ENCODE measurements around the gene AP5B1. TPM values are rescaled to one million over a fixed set of nuclear protein-coding genes. Genes with fewer than 3 reads are reported as not detected.

AP5B1 gene
- total and polyA plus RNA-seq, 4 donors, result 3.3 to 16.7 (median 13.3) TPM

DNA sequence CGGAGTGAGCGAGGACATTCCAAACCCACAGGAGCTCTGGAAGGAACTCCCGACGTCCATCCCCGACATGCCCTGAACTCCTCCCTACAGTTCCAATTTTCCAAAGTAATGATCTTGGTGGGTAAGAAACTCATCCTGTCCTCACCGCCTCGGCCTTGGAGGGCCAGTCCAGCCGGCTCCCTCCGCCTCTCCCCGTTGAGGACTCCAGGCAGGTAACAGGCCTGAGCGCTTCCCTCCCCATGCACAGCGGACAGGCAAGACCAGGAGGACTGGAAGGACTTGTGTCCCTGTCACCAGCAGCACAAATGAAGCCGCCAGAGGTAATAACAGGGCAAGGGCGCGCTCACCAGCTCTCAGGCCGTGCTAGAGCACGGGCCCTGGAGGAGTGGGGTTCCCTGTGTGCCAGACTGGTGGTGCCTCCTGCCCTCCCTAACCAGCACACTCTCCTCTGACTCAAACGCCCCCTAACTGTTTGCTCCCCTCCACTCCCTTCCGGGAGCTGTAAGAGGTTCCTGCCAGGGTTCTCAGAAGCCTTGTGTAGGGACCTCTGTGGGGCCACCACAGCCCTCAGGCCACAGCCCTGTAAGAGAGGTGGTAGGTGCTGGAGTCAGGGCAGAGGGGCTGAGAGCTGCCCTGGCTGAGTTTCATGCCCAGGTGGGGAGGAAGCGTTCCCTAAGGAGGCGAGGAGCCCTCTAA, 23.2 kb upstream of the AP5B1 start:
- no peak for DNase-seq
- no peak overlapping the region for H3K27ac ChIP-seq (ENCODE audit: low read depth in 1 of 2, low read length in 2 of 2)
- H3K4me3 ChIP-seq (ENCODE audit: low read length in 2 of 2), result no peak overlapping the region
- intact Hi-C loops (cut with DNase I), result no loop called here
- H3K27me3 ChIP-seq (ENCODE audit: control insufficient read depth in 1 of 2, insufficient read depth in 2 of 2, low read length in 1 of 2), result no peaks in the 10 kb centered on the region
- H3K9me3 ChIP-seq (ENCODE audit: control insufficient read depth, low read length), result no peaks in the 10 kb centered on the region
- H3K36me3 ChIP-seq (ENCODE audit: control insufficient read depth in 1 of 2, insufficient read depth in 2 of 2, low read length in 1 of 2), result no peaks in the 10 kb centered on the region
- no peaks in the 10 kb centered on the region for H3K4me1 ChIP-seq (ENCODE audit: control insufficient read depth in 1 of 2, insufficient read depth in 2 of 2, low read length in 2 of 2)
- 60 to 64% methylated on average over 21 of the region's 21 CpGs for WGBS, 2 donors
- ATAC-seq (ENCODE audit: low FRiP score), result no peak

GRCh38 chr11:65802841-65803240, 22.1 kb upstream of the AP5B1 start:
- Histone ChIP-seq H3K4me3 (ENCODE audit: low read length in 2 of 2) (no peak overlapping the region), H3K9me3 (ENCODE audit: control insufficient read depth, low read length) (no peaks in the 10 kb centered on the region), H3K27ac (ENCODE audit: low read depth in 1 of 2, low read length in 2 of 2) (no peak overlapping the region), H3K4me1 (ENCODE audit: control insufficient read depth in 1 of 2, insufficient read depth in 2 of 2, low read length in 2 of 2) (no peaks in the 10 kb centered on the region), H3K27me3 (ENCODE audit: control insufficient read depth in 1 of 2, insufficient read depth in 2 of 2, low read length in 1 of 2) (no peaks in the 10 kb centered on the region), H3K36me3 (ENCODE audit: control insufficient read depth in 1 of 2, insufficient read depth in 2 of 2, low read length in 1 of 2) (no peaks in the 10 kb centered on the region)
- WGBS, 2 donors, result 83% methylated on average over 9 of the region's 9 CpGs
- intact Hi-C loops (cut with DNase I), result no loop called here
- no peak for DNase-seq
- ATAC-seq (ENCODE audit: low FRiP score), result no peak

DNA sequence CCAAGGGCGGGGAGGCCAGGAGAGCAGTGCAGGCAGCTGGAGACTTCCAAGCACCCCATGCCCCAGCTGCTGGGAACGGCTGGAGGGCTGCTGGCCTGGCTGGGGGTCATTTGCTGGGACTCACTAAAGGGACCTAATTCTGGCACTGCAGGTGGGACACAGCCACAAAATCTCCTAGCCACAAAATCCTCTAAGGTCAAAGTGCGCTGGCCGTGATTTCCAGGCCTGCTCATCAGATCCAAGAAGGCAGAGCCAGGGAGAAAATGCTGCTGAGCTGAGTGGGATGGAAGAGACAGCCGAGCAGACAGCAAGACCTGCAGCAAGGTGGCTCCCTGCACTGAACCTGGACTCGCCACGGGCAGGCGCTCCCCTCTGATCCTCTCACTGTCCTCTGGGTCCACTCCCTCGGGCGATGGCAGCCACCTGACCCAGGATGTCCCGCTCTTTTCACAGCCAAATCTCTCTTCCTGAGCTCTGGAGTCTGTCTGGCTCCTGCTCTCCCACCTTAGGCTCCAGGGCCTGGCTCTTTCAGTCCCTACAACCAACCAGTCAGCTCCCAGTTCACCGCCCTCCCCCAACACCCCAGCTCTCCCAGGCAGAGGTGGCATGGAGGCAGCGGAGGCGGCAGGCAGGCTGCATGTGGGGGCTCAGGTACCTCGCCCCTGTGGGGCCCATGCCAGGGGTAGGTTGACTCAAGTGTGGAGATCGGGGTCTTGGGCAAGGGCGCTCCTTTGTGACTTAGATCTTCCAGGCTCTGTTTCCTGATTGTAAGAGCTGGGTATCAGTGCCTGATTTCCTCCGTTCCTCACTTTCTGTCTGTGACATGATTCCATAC, 20.6 kb upstream of the AP5B1 start:
- H3K27me3 ChIP-seq (ENCODE audit: control insufficient read depth in 1 of 2, insufficient read depth in 2 of 2, low read length in 1 of 2), result no peaks in the 10 kb centered on the region
- intact Hi-C loops (cut with DNase I), result no loop called here
- 75 to 81% methylated on average over 16 to 18 of the region's 18 CpGs for WGBS, 2 donors

DNA sequence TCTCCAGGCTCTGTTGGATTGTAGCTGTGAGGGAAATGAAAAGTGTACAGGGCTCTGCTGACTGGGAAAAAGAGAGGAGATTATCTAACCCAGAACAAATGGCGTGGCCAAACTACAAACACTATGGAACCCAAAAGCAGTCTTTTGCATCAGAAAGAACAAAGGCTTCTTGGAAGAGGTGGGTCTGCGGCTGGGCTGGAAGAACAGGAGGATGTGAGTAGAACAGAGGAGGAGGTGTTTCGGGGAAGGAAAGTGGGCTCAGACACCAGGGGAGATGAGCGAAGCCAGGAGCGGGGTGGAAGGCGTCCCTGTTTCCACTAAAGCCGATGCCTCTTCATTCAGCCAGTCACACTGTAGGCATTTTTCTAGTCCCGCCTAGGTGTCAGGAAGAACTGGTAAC, 18.1 kb upstream of the AP5B1 start:
- intact Hi-C loops (cut with DNase I), result no loop called here
- no peak for ATAC-seq (ENCODE audit: low FRiP score)
- Histone ChIP-seq H3K36me3 (ENCODE audit: control insufficient read depth in 1 of 2, insufficient read depth in 2 of 2, low read length in 1 of 2) (no peaks in the 10 kb centered on the region), H3K27ac (ENCODE audit: low read depth in 1 of 2, low read length in 2 of 2) (no peak overlapping the region), H3K4me1 (ENCODE audit: control insufficient read depth in 1 of 2, insufficient read depth in 2 of 2, low read length in 2 of 2) (no peaks in the 10 kb centered on the region), H3K9me3 (ENCODE audit: control insufficient read depth, low read length) (no peaks in the 10 kb centered on the region), H3K27me3 (ENCODE audit: control insufficient read depth in 1 of 2, insufficient read depth in 2 of 2, low read length in 1 of 2) (no peaks in the 10 kb centered on the region), H3K4me3 (ENCODE audit: low read length in 2 of 2) (no peak overlapping the region)
- DNase-seq, result no peak
- 84 to 89% methylated on average over 8 of the region's 8 CpGs for WGBS, 2 donors

More for the DNA sequence above, 20.6 kb upstream of the AP5B1 start:
- Histone ChIP-seq H3K36me3 (ENCODE audit: control insufficient read depth in 1 of 2, insufficient read depth in 2 of 2, low read length in 1 of 2) (no peaks in the 10 kb centered on the region), H3K4me1 (ENCODE audit: control insufficient read depth in 1 of 2, insufficient read depth in 2 of 2, low read length in 2 of 2) (no peaks in the 10 kb centered on the region), H3K4me3 (ENCODE audit: low read length in 2 of 2) (no peak overlapping the region), H3K27ac (ENCODE audit: low read depth in 1 of 2, low read length in 2 of 2) (no peak overlapping the region), H3K9me3 (ENCODE audit: control insufficient read depth, low read length) (no peaks in the 10 kb centered on the region)
- DNase-seq (no peak), ATAC-seq (ENCODE audit: low FRiP score) (no peak)

GRCh38 chr11:65797711-65798110, 16.9 kb upstream of the AP5B1 start:
- ATAC-seq (ENCODE audit: low FRiP score), result no peak
- no peaks in the 10 kb centered on the region for H3K9me3 ChIP-seq (ENCODE audit: control insufficient read depth, low read length)
- H3K27ac ChIP-seq (ENCODE audit: low read depth in 1 of 2, low read length in 2 of 2), result no peak overlapping the region
- 86 to 87% methylated on average over 13 of the region's 13 CpGs for WGBS, 2 donors
- no peaks in the 10 kb centered on the region for H3K27me3 ChIP-seq (ENCODE audit: control insufficient read depth in 1 of 2, insufficient read depth in 2 of 2, low read length in 1 of 2)
- H3K4me1 ChIP-seq (ENCODE audit: control insufficient read depth in 1 of 2, insufficient read depth in 2 of 2, low read length in 2 of 2), result no peaks in the 10 kb centered on the region
- no peaks in the 10 kb centered on the region for H3K36me3 ChIP-seq (ENCODE audit: control insufficient read depth in 1 of 2, insufficient read depth in 2 of 2, low read length in 1 of 2)
- DNase-seq, result no peak
- H3K4me3 ChIP-seq (ENCODE audit: low read length in 2 of 2), result no peak overlapping the region
- intact Hi-C loops (cut with DNase I), result no loop called here

GRCh38 chr11:65796726-65797601, 16.2 kb upstream of the AP5B1 start:
- DNase-seq, result no peak
- H3K4me3 ChIP-seq (ENCODE audit: low read length in 2 of 2), result no peak overlapping the region
- H3K36me3 ChIP-seq (ENCODE audit: control insufficient read depth in 1 of 2, insufficient read depth in 2 of 2, low read length in 1 of 2), result no peaks in the 10 kb centered on the region
- H3K27me3 ChIP-seq (ENCODE audit: control insufficient read depth in 1 of 2, insufficient read depth in 2 of 2, low read length in 1 of 2), result no peaks in the 10 kb centered on the region
- WGBS, 2 donors, result 74 to 80% methylated on average over 15 of the region's 15 CpGs
- H3K27ac ChIP-seq (ENCODE audit: low read depth in 1 of 2, low read length in 2 of 2), result no peak overlapping the region
- ATAC-seq (ENCODE audit: low FRiP score), result no peak
- H3K9me3 ChIP-seq (ENCODE audit: control insufficient read depth, low read length), result no peaks in the 10 kb centered on the region
- H3K4me1 ChIP-seq (ENCODE audit: control insufficient read depth in 1 of 2, insufficient read depth in 2 of 2, low read length in 2 of 2), result no peaks in the 10 kb centered on the region
- intact Hi-C loops (cut with DNase I), result no loop called here

DNA sequence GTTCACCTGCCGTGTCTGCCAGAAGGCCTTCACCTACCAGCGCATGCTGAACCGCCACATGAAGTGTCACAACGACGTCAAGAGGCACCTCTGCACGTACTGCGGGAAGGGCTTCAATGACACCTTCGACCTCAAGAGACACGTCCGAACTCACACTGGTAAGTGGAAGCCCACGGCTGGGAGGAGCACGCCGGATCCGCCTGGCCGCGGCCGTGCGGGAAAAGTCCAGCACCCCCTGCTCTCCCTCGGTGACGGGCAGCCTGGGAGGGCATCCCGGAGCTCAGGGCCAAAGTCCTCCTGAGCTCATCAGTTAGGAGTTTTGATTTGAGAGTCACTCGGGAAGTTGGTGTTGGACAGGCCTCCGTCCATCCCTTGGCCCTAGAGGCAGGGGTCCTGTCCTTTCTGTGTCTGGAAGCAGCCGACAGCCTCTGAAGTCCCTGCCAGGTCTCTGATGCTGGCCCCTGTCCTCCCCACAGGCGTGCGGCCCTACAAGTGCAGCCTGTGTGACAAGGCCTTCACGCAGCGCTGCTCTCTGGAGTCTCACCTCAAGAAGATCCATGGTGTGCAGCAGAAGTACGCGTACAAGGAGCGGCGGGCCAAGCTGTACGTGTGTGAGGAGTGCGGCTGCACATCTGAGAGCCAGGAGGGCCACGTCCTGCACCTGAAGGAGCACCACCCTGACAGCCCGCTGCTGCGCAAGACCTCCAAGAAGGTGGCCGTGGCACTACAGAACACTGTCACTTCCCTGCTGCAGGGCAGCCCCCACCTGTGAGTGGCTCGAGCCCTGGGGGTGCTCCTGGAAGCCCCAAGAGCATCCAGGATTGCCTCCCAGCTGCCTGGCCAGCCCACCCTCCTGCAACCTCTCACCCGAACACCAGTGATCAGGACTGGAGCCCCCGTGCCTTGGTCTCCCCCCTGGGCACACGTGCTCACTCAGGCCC, 14.1 kb upstream of the AP5B1 start:
- intact Hi-C loops (cut with DNase I), result no loop called here
- DNase-seq (no peak), ATAC-seq (ENCODE audit: low FRiP score) (no peak)
- no peaks in the 10 kb centered on the region for H3K36me3 ChIP-seq (ENCODE audit: control insufficient read depth in 1 of 2, insufficient read depth in 2 of 2, low read length in 1 of 2)
- 92 to 94% methylated on average over 42 of the region's 42 CpGs for WGBS, 2 donors
- H3K9me3 ChIP-seq (ENCODE audit: control insufficient read depth, low read length), result no peaks in the 10 kb centered on the region
- H3K27me3 ChIP-seq (ENCODE audit: control insufficient read depth in 1 of 2, insufficient read depth in 2 of 2, low read length in 1 of 2), result no peaks in the 10 kb centered on the region
- no peaks in the 10 kb centered on the region for H3K4me1 ChIP-seq (ENCODE audit: control insufficient read depth in 1 of 2, insufficient read depth in 2 of 2, low read length in 2 of 2)
- H3K4me3 ChIP-seq (ENCODE audit: low read length in 2 of 2), result no peak overlapping the region
- H3K27ac ChIP-seq (ENCODE audit: low read depth in 1 of 2, low read length in 2 of 2), result no peak overlapping the region
